Stomach (tissue), 9 donors: ENCODE results near the gene ATF7IP. TPM values are rescaled to one million over a fixed set of nuclear protein-coding genes. Genes with fewer than 3 reads are reported as not detected.

ENCODE experiments used
- DNase-seq, 2 donors: peaks; one replicate each; pipeline versions ENCODE4 v3.0.0 to v3.0.0-alpha.2; 2013 to 2019
- H3K27ac ChIP-seq, 5 donors: fragments of 200-600 bp in 4 of 5; sonication (generic) in 4 of 5; one replicate each; pipeline ENCODE4 v1.5.1; 2013 to 2019; ENCODE audit warnings: mild to moderate bottlenecking in 1 of 5, moderate library complexity in 1 of 5
- H3K27me3 ChIP-seq, 3 donors: fragments of 200-600 bp; sonication (generic); one replicate each; pipeline ENCODE4 v1.5.1; 2017 to 2019; ENCODE audit warnings: mixed run types in 1 of 3
- H3K36me3 ChIP-seq, 4 donors: fragments of 200-600 bp; sonication (generic); 1 replicate in 3 of 4; 2 replicates in 1 of 4; pipeline ENCODE4 v1.5.1; 2016 to 2019
- H3K4me1 ChIP-seq, 4 donors: fragments of 200-600 bp; sonication (generic); one replicate each; pipeline ENCODE4 v1.5.1; 2016 to 2019
- H3K4me3 ChIP-seq, 4 donors: fragments of 200-600 bp; sonication (generic) in 3 of 4; one replicate each; pipeline ENCODE4 v1.5.1; 2016 to 2019; ENCODE audit warnings: mild to moderate bottlenecking in 1 of 4
- H3K9me3 ChIP-seq, 4 donors: fragments of 200-600 bp; sonication (generic); one replicate each; pipeline ENCODE4 v1.5.1; 2016 to 2019
- CTCF ChIP-seq, 7 experiments: fragments of 450-650 bp in 4 of 7; fragments of 200-600 bp in 3 of 7; sonication (generic) in 3 of 7; IDR thresholded peaks; one replicate each; pipeline ENCODE4 v1.5.1; 2016 to 2019; ENCODE audit warnings: antibody characterized with exemption in 7 of 7, control low read depth in 2 of 7, mild to moderate bottlenecking in 1 of 7
- EP300 ChIP-seq: sonication (generic); formaldehyde crosslinking; IDR thresholded peaks from one replicate; pipeline ENCODE4 v1.6.1; 2017; ENCODE audit warnings: antibody characterized with exemption
- POLR2A ChIP-seq, 4 donors: fragments of 450-650 bp; IDR thresholded peaks; one replicate each; pipeline ENCODE4 v1.6.1; 2016; ENCODE audit warnings: antibody characterized with exemption in 4 of 4, control low read depth in 2 of 4, mild to moderate bottlenecking in 1 of 4, moderate library complexity in 1 of 4
- POLR2AphosphoS5 ChIP-seq, 3 donors: sonication (generic); formaldehyde crosslinking; IDR thresholded peaks; one replicate each; pipeline ENCODE4 v1.6.1; 2016; ENCODE audit warnings: antibody characterized with exemption in 3 of 3
- WGBS, 5 donors: extraction: QIAGEN DNeasy Blood & Tissue Kit in 3 of 5; methylation state at CpG; one replicate each; pipeline versions ENCODE4 v1.1.5 to v1.1.7; 2013 to 2018; 5-methylcytosine and 5-hydroxymethylcytosine counted together
- intact Hi-C: fragments of 100-400 bp; cut with DNase I; formaldehyde crosslinking; loops from one replicate; pipeline ENCODE4 v1.15.1; 2023; ENCODE audit warnings: low total_unique reads
- polyA plus RNA-seq, 3 donors: library from polyadenylated mRNA; stranded (reverse); fragments of 200-250 nt; gene quantifications; one replicate each; pipeline ENCODE4 v1.2.3, GENCODE V29; 2013
- total RNA-seq, 5 donors: library from RNA; depleted of rRNA; stranded (reverse); fragments of >200 nt; gene quantifications; one replicate each; pipeline versions ENCODE4 v1.1.0 to v1.2.3, GENCODE V29; 2014 to 2016
- donor health status: healthy with polysubstance abuse.
- donor health status: Bipolar disorder and iron deficiency.
- donor health status: healthy.

ATF7IP gene
- total and polyA plus RNA-seq, 8 donors = 4.9 to 91.0 (median 49.8) TPM

- Histone ChIP-seq H3K27ac (peak overlapping the region in 3 of 5 donors; percentile 11 to 42 (median 36)), H3K27me3 (no peaks in the 10 kb centered on the region), H3K4me1 (peaks cover 3 to 91% (median 43%) of the 10 kb centered on the region in 4 donors), H3K36me3 (peaks cover 0 to 5% (median 0%) of the 10 kb centered on the region in 4 donors), H3K4me3 (no peak overlapping the region), H3K9me3 (no peaks in the 10 kb centered on the region)
- DNase-seq = no peak
- WGBS, 5 donors = 38 to 70% (median 52%) methylated on average over 3 of the region's 3 CpGs
- intact Hi-C loops = no loop called here
- TF ChIP-seq EP300 = no peak
- TF ChIP-seq POLR2AphosphoS5 (IDR thresholded peaks at IDR 0.05) = no peak
Observed at GRCh38 chr12:14390449-14390848, 25.0 kb downstream of the ATF7IP start.

GRCh38 chr12:14390870-14391530, 25.5 kb downstream of the ATF7IP start:
- Histone ChIP-seq H3K27ac (peak overlapping the region in 3 of 5 donors; percentile 11 to 42 (median 36)), H3K36me3 (peaks cover 0 to 5% (median 0%) of the 10 kb centered on the region in 4 donors), H3K27me3 (no peaks in the 10 kb centered on the region), H3K9me3 (no peaks in the 10 kb centered on the region), H3K4me1 (peaks cover 0 to 91% (median 44%) of the 10 kb centered on the region in 4 donors), H3K4me3 (no peak overlapping the region)
- no peak for TF ChIP-seq POLR2AphosphoS5 (IDR thresholded peaks at IDR 0.05)
- TF ChIP-seq CTCF (IDR thresholded peaks at IDR 0.05) = no peak
- no peak for TF ChIP-seq EP300
- no peak for TF ChIP-seq POLR2A (IDR thresholded peaks at IDR 0.05)
- WGBS, 5 donors = 19 to 27% (median 25%) methylated on average over 3 of the region's 3 CpGs
- DNase-seq = no peak
- intact Hi-C loops = no loop called here

DNA sequence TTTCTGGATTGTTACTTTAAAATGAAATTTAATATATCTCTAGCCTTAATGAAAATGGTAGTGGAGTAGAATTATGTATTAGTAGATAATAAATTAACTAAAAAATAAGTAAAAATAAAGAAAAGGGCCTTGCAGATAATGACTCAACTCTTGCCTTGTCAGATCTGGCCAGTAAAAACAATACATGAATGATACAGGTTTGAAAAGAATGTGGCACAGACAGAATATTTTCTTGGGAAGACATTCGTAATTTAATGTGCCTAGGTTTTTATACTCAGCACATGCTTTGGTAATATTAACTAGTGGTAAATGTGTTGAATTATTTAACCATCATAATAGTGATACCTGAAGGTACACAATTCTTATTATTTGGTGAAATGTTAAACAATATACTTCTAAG, 28.3 kb downstream of the ATF7IP start:
- H3K36me3 ChIP-seq = peaks cover 0 to 5% (median 0%) of the 10 kb centered on the region in 4 donors
- H3K4me3 ChIP-seq = no peak overlapping the region
- 15 to 39% (median 23%) methylated on average over 1 of the region's 1 CpG for WGBS, 5 donors
- no peak for DNase-seq
- no peak for TF ChIP-seq EP300
- TF ChIP-seq POLR2A (IDR thresholded peaks at IDR 0.05) = no peak
- no peak for TF ChIP-seq CTCF (IDR thresholded peaks at IDR 0.05)
- no peak for TF ChIP-seq POLR2AphosphoS5 (IDR thresholded peaks at IDR 0.05)
- H3K9me3 ChIP-seq = peaks cover 0 to 2% (median 0%) of the 10 kb centered on the region in 4 donors
- intact Hi-C loops = no loop called here
- H3K27me3 ChIP-seq = no peaks in the 10 kb centered on the region
- H3K27ac ChIP-seq = peak overlapping the region in 4 of 5 donors; percentile 52 to 73 (median 62)
- H3K4me1 ChIP-seq = peaks cover 0 to 74% (median 45%) of the 10 kb centered on the region in 4 donors

DNA sequence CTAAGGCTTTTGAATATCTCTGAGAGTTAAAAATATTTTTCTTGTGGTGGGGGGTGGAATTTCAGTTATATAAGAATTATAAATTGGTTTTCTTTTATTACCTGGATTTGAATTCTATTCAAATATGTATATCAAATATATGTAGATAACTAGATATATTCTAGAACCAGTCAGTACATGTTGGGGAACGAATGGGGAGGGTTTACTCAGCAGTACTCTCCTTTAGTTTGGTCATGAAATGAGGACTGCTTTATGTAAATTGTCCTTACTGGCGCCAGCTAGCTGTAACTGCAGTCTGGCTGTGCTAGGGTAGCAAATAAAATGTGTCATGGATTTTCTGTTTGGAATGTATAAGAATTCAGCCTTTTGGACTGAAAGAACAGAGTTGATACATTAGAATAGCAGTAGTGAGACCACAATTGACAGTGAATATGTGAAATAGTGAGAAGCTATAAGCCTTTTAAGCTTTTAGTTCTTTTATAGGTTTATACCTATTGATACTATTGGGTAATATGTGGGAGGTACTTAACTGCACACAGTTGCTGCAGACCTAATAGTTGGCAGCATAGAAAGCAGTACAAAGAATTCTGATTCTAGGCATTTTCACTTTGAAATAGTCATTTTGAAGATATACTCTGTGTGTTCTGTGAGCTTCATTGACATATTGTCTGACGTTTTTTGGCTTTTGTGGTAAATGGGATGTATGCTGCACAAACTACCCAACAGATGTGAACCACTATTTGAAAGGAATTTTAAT, 29.0 kb downstream of the ATF7IP start:
- peak overlapping the region in 4 of 5 donors; percentile 52 to 73 (median 62) for H3K27ac ChIP-seq
- H3K9me3 ChIP-seq = peaks cover 0 to 7% (median 0%) of the 10 kb centered on the region in 4 donors
- TF ChIP-seq EP300 (no peak), POLR2A (IDR thresholded peaks at IDR 0.05) (no peak), CTCF (IDR thresholded peaks at IDR 0.05) (peak in 1 of 7 experiments; percentile 15), POLR2AphosphoS5 (IDR thresholded peaks at IDR 0.05) (peak; percentile 36 to 78 (median 62))
- peaks cover 0 to 5% (median 0%) of the 10 kb centered on the region in 4 donors for H3K36me3 ChIP-seq
- WGBS, 5 donors = 2 to 7% (median 4%) methylated on average over 3 of the region's 3 CpGs
- intact Hi-C loops = no loop called here
- DNase-seq = peak; percentile 38 to 90
- H3K4me1 ChIP-seq = peaks cover 0 to 73% (median 45%) of the 10 kb centered on the region in 4 donors
- H3K27me3 ChIP-seq = no peaks in the 10 kb centered on the region
- H3K4me3 ChIP-seq = peak overlapping the region in 3 of 4 donors; percentile 0 to 22 (median 12)
